Tibial nerve (tissue), 4 donors: Measurements from ENCODE around the gene ZNFX1. TPM values are rescaled to one million over a fixed set of nuclear protein-coding genes. Genes with fewer than 3 reads are reported as not detected.
"Not testable (repeated sequence)": the region's sequence is repeated elsewhere in the genome, so short reads cannot be mapped to it uniquely, and the experiment has no call there.

Experiments used
- DNase-seq, 2 donors: peaks; one replicate each; pipeline ENCODE4 v3.0.0-alpha.2; 2019; ENCODE audit warnings: low spot score in 2 of 2
- H3K27ac ChIP-seq, 4 donors: fragments of 200-600 bp; sonication (generic) in 3 of 4; one replicate each; pipeline ENCODE4 v1.5.1; 2017 to 2019; ENCODE audit warnings: mild to moderate bottlenecking in 1 of 4
- H3K27me3 ChIP-seq, 2 donors: fragments of 200-600 bp; sonication (generic) in 1 of 2; one replicate each; pipeline versions ENCODE4 v1.5.1 to v1.6.0; 2017 to 2019
- H3K36me3 ChIP-seq, 3 donors: fragments of 200-600 bp; sonication (generic); one replicate each; pipeline ENCODE4 v1.5.1; 2018 to 2019
- H3K4me1 ChIP-seq, 4 donors: fragments of 200-600 bp; sonication (generic) in 3 of 4; one replicate each; pipeline ENCODE4 v1.5.1; 2017 to 2019
- H3K4me3 ChIP-seq, 4 donors: fragments of 200-600 bp; sonication (generic) in 3 of 4; one replicate each; pipeline ENCODE4 v1.5.1; 2017 to 2019; ENCODE audit warnings: mild to moderate bottlenecking in 1 of 4, moderate library complexity in 1 of 4
- H3K9me3 ChIP-seq, 4 donors: fragments of 200-600 bp; sonication (generic) in 3 of 4; one replicate each; pipeline ENCODE4 v1.5.1; 2017 to 2019
- CTCF ChIP-seq, 5 experiments: fragments of 200-600 bp in 3 of 5; fragments of 450-650 bp in 2 of 5; sonication (generic) in 3 of 5; IDR thresholded peaks; one replicate each; pipeline ENCODE4 v1.5.1; 2016 to 2019; ENCODE audit warnings: antibody characterized with exemption in 5 of 5, mild to moderate bottlenecking in 3 of 5, moderate library complexity in 2 of 5
- EP300 ChIP-seq, 2 donors: sonication (generic); formaldehyde crosslinking; IDR thresholded peaks; one replicate each; pipeline ENCODE4 v1.6.1; 2017; ENCODE audit warnings: antibody characterized with exemption in 2 of 2, mild to moderate bottlenecking in 1 of 2
- POLR2A ChIP-seq, 2 donors: fragments of 450-650 bp; IDR thresholded peaks; one replicate each; pipeline ENCODE4 v1.6.1; 2017; ENCODE audit warnings: antibody characterized with exemption in 2 of 2, mild to moderate bottlenecking in 2 of 2, moderate library complexity in 2 of 2
- WGBS, 2 donors: methylation state at CpG; one replicate each; pipeline ENCODE4 v1.1.5; 2018; 5-methylcytosine and 5-hydroxymethylcytosine counted together
- total RNA-seq, 4 donors: library from RNA; depleted of rRNA; stranded (reverse); fragments of >200 nt; gene quantifications; one replicate each; pipeline ENCODE4 v1.1.0, GENCODE V29; 2016

The ZNFX1 gene
- total RNA-seq, 4 donors from 2014 or later = 35.0 to 45.2 (median 39.1) TPM

DNA sequence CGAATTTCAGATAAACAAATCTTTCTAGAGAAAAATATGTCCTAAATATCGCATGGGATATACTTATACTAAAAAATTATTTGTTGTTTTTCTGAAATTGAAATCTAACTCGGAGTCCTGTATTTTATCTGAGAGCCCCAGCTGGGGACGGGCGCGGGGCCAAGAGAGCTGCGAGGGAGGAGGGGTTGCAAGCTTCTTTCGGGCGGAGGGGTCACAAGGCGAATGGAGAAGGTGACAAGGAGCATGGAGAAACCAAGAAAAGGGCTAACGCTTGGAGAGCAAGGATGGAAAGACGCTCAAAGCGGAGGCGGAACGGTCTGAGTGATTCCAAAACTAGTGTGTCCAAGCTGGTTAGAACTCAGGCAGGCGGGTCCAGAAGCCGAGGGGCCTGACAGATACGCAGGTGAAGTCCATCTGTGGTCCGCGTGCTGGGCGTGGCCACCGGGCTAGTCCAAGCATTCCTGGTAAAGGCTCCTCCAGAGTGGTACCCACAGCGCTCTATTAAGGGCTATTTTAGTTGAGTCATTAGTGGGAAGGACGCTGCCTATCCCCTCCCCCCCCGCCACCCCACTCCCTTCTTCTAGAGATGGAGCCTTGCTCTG, 41.5 kb upstream of the ZNFX1 start:
- Histone ChIP-seq H3K9me3 (no peaks in the 10 kb centered on the region), H3K36me3 (no peaks in the 10 kb centered on the region), H3K4me3 (peak overlapping the region in 1 of 4 donors; percentile 16), H3K27me3 (peaks cover 3 to 71% of the 10 kb centered on the region in 2 donors), H3K4me1 (peaks cover 0 to 22% (median 3%) of the 10 kb centered on the region in 4 donors), H3K27ac (no peak overlapping the region)
- DNase-seq = no peak
- no peak for TF ChIP-seq POLR2A (IDR thresholded peaks at IDR 0.05)
- no peak for TF ChIP-seq CTCF (IDR thresholded peaks at IDR 0.05)
- no peak for TF ChIP-seq EP300 (IDR thresholded peaks at IDR 0.05)
- WGBS, 2 donors = 19 to 21% methylated on average over 24 to 25 of the region's 25 CpGs

DNA sequence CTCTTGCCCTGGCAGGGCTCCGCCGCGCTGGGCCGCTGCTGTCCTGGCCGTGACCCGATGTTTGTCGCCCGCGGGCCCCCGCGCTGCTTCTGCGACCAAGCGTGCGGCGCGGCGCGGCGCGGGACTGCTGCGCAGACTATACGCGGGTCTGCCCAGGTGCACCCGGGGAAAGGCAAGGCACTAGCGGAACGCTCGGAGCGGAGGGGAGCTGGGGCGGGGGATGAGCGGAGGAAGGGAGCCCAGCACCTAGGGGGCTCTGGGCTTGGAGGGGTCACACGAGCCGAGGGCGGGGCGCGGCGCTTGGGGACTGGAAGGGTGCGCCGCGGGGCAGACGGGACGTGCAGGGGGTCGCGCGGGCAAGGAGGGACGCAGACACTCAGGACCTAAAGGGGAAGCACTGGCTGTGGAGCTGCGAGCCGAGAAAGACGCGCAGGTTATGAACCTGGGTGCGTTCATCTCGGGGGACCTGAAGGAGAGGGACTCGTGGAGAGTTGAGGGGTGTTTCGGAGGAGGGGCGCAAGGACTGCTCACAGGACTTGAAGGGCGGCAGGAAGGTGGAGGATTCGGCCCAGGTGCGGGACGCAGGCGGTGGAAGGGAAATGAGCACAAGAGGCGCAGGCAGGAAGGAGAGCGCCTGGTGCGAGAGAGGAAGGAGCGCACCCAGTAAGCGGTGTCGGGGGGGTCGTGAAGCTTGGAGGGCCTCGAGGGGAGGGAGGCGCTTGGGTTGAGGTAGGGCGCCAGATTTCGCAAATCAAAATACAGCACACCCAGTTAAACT, 40.8 kb upstream of the ZNFX1 start:
- 1% methylated on average over 48 to 64 of the region's 70 CpGs for WGBS, 2 donors
- no peak for TF ChIP-seq POLR2A (IDR thresholded peaks at IDR 0.05)
- TF ChIP-seq CTCF (IDR thresholded peaks at IDR 0.05) = no peak
- no peak for TF ChIP-seq EP300 (IDR thresholded peaks at IDR 0.05)
- Histone ChIP-seq H3K9me3 (no peaks in the 10 kb centered on the region), H3K27me3 (peaks cover 3 to 71% of the 10 kb centered on the region in 2 donors), H3K4me3 (peak overlapping the region in 2 of 4 donors; percentile 16 to 23), H3K27ac (no peak overlapping the region), H3K4me1 (peaks cover 0 to 18% (median 3%) of the 10 kb centered on the region in 4 donors), H3K36me3 (no peaks in the 10 kb centered on the region)
- no peak for DNase-seq

GRCh38 chr20:49318091-49318429, 40.2 kb upstream of the ZNFX1 start:
- DNase-seq = no peak
- Histone ChIP-seq H3K4me3 (peak overlapping the region in 1 of 4 donors; percentile 16), H3K27ac (no peak overlapping the region), H3K27me3 (peaks cover 3 to 71% of the 10 kb centered on the region in 2 donors), H3K4me1 (peaks cover 0 to 16% (median 3%) of the 10 kb centered on the region in 4 donors), H3K9me3 (no peaks in the 10 kb centered on the region), H3K36me3 (no peaks in the 10 kb centered on the region)
- TF ChIP-seq POLR2A (IDR thresholded peaks at IDR 0.05) (no peak), EP300 (IDR thresholded peaks at IDR 0.05) (no peak), CTCF (IDR thresholded peaks at IDR 0.05) (no peak)
- 3 to 6% methylated on average over 15 to 23 of the region's 23 CpGs for WGBS, 2 donors

DNA sequence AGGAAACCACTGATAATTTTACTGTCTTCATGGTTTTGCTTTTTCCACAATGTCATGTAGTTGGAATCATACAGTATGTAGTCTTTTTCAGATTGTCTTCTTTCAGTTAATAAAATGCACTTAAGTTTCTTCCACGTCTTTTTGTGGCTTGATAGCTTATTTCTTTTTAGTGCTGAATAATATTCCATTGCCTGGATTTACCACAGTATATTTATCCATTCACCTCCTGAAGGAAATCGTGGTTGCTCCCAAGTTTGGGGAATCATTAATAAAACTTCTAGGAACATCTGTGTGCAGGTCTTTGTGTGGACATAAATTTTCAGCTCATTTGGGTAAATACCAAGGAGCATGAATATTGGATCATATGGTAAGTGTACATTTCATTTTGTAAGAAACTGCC, 38.8 kb upstream of the ZNFX1 start:
- Histone ChIP-seq H3K4me1 (peaks cover 0 to 16% (median 3%) of the 10 kb centered on the region in 4 donors), H3K36me3 (no peaks in the 10 kb centered on the region), H3K27me3 (peaks cover 3 to 60% of the 10 kb centered on the region in 2 donors), H3K4me3 (no peak overlapping the region), H3K9me3 (no peaks in the 10 kb centered on the region), H3K27ac (no peak overlapping the region)
- 38 to 62% methylated on average over 2 of the region's 2 CpGs for WGBS, 2 donors
- DNase-seq = no peak
- TF ChIP-seq EP300 (IDR thresholded peaks at IDR 0.05) (no peak), CTCF (IDR thresholded peaks at IDR 0.05) (no peak), POLR2A (IDR thresholded peaks at IDR 0.05) (no peak)

GRCh38 chr20:49315580-49315979, 37.7 kb upstream of the ZNFX1 start:
- no peak for DNase-seq
- H3K4me3 ChIP-seq = no peak overlapping the region
- H3K4me1 ChIP-seq = peaks cover 0 to 16% (median 3%) of the 10 kb centered on the region in 4 donors
- peaks cover 0 to under 1% (median 0%) of the 10 kb centered on the region in 4 donors for H3K9me3 ChIP-seq
- no peak overlapping the region for H3K27ac ChIP-seq
- WGBS, 2 donors = 63 to 66% methylated on average over 1 of the region's 1 CpG
- no peaks in the 10 kb centered on the region for H3K36me3 ChIP-seq
- H3K27me3 ChIP-seq = peaks cover 3 to 49% of the 10 kb centered on the region in 2 donors
- TF ChIP-seq EP300 (IDR thresholded peaks at IDR 0.05) (no peak), CTCF (IDR thresholded peaks at IDR 0.05) (no peak), POLR2A (IDR thresholded peaks at IDR 0.05) (no peak)

DNA sequence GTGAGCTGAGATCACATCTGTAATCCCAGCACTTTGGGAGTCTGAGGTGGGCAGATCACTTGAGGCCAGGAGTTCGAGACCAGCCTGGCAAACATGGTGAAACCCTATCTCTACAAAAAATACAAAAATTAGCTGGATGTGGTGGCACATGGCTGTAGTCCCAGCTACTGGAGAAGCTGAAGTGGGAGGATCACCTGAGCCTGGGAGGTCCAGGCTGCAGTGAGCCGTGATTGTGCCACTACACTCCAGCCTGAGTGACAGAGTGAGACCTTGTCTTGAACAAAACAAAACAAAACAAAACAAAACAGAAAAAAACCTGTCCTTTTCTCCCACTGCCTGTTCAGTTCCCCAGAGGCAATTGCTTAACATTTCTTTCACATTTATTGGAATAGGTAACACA, 36.2 kb upstream of the ZNFX1 start:
- not testable (repeated sequence) for H3K9me3 ChIP-seq, H3K36me3 ChIP-seq, H3K27ac ChIP-seq, H3K4me3 ChIP-seq, DNase-seq
- Histone ChIP-seq H3K4me1 (peaks cover 0 to 11% (median 2%) of the 10 kb centered on the region in 4 donors), H3K27me3 (peaks cover 3 to 35% of the 10 kb centered on the region in 2 donors)
- 71 to 74% methylated on average over 2 of the region's 2 CpGs for WGBS, 2 donors
